ENCODE data around the gene CYP27A1. TPM values are rescaled to one million over a fixed set of nuclear protein-coding genes. Genes with fewer than 3 reads are reported as not detected.

CYP27A1 gene
- polyA plus RNA-seq, 4 donors = 46.7 to 125 (median 98.6) TPM

Other genes starting within 250 kb of the CYP27A1 start
- 10 to 100 TPM in 1 of 4 donors, 1 to 10 TPM in 3; 2.0 to 10.5 (median 2.3) TPM for gene USP37, start 213.8 kb upstream of the CYP27A1 start, polyA plus RNA-seq
- gene CNOT9, start 213.3 kb upstream of the CYP27A1 start, polyA plus RNA-seq = 10 to 100 TPM; 11.4 to 36.1 (median 17.6) TPM
- 1 to 10 TPM in 2 of 4 donors, under 1 TPM in 1, not detected in 1; 0.97 to 1.4 (median 1.0) TPM for gene PLCD4, start 174.2 kb upstream of the CYP27A1 start, polyA plus RNA-seq
- 10 to 100 TPM in 1 of 4 donors, 1 to 10 TPM in 3; 3.0 to 12.6 (median 5.1) TPM for gene ZNF142, start 122.5 kb upstream of the CYP27A1 start, polyA plus RNA-seq
- gene BCS1L, start 122.5 kb upstream of the CYP27A1 start, polyA plus RNA-seq = 10 to 100 TPM; 18.9 to 42.7 (median 28.6) TPM
- gene RNF25, start 110.1 kb upstream of the CYP27A1 start, polyA plus RNA-seq = 10 to 100 TPM; 15.1 to 19.8 (median 18.5) TPM
- 10 to 100 TPM in 3 of 4 donors, 1 to 10 TPM in 1; 9.7 to 38.9 (median 14.9) TPM for gene STK36, start 110.1 kb upstream of the CYP27A1 start, polyA plus RNA-seq
- gene TTLL4, start 71.3 kb upstream of the CYP27A1 start, polyA plus RNA-seq = 10 to 100 TPM in 3 of 4 donors, 1 to 10 TPM in 1; 8.6 to 25.7 (median 12.5) TPM
- under 1 TPM in 1 of 4 donors, not detected in 3; 0.15 TPM for gene PRKAG3, start 49.7 kb downstream of the CYP27A1 start, polyA plus RNA-seq
- gene WNT6, start 77.7 kb downstream of the CYP27A1 start, polyA plus RNA-seq = 1 to 10 TPM in 1 of 4 donors, under 1 TPM in 1, not detected in 2; 0.06 to 1.8 TPM
- gene WNT10A, start 98.7 kb downstream of the CYP27A1 start, polyA plus RNA-seq = 1 to 10 TPM in 1 of 4 donors, under 1 TPM in 2, not detected in 1; 0.07 to 2.4 (median 0.37) TPM
- gene CDK5R2, start 177.5 kb downstream of the CYP27A1 start, polyA plus RNA-seq = 1 to 10 TPM in 2 of 4 donors, under 1 TPM in 1, not detected in 1; 0.22 to 1.5 (median 1.4) TPM
- 10 to 100 TPM in 1 of 4 donors, 1 to 10 TPM in 3; 2.9 to 19.5 (median 4.4) TPM for gene FEV, start 203.0 kb downstream of the CYP27A1 start, polyA plus RNA-seq
- gene CRYBA2, start 211.3 kb downstream of the CYP27A1 start, polyA plus RNA-seq = 10 to 100 TPM in 1 of 4 donors, 1 to 10 TPM in 3; 1.3 to 37.0 (median 4.6) TPM